NCI-H2227 (cell line): Measurements from ENCODE around the gene ORAI2.

ENCODE experiments used
- DNase-seq: peaks from one replicate; lab custom pipeline; 2025; ENCODE audit not compliant: unreplicated experiment; lab: John Stamatoyannopoulos, UW

Gene ORAI2

DNA sequence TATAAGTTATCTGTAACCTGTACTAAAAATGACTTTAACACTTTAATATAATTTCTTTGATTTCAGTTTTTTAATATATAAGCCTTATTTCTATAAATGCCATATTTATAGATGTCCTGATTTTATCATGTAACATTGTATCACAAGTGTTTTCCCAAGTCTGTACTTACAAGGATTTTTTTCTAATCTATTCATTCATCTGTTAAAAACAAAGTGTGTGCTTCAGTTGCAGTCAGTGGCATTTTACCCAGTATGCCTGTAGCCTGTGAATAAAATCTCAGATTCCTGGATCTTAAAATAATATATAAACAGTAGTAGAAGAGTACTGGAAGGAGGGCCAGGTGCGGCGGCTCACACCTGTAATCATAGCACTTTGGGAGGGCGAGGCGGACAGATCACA, 19.8 kb upstream of the ORAI2 start:
- no peak for DNase-seq

DNA sequence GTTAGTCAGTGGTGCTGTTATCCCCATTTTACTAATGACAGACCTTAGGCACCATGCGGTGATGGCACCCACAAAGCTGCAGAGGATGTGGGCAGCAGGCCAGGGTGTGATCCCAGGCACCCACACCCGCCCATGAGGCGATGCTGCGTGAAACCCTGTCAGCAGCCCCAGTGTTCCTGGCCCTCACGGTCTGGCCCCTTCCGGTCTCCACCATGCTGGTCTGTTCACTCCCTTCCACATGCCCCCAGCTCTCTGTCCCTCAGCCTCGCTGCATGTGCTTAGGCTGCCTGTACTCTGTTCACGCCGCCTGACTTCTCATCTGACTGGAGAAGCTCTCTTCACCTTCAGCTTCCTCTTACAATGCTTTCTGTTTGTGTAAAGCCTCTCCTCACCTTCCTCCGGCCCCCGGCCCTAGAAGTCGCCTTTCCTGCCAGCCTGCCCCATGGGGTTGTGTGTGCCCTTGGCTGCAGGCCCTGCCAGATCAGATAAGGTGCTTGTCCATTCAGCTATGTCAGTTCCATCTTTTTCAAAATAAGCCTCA, 17.6 kb upstream of the ORAI2 start:
- no peak for DNase-seq

DNA sequence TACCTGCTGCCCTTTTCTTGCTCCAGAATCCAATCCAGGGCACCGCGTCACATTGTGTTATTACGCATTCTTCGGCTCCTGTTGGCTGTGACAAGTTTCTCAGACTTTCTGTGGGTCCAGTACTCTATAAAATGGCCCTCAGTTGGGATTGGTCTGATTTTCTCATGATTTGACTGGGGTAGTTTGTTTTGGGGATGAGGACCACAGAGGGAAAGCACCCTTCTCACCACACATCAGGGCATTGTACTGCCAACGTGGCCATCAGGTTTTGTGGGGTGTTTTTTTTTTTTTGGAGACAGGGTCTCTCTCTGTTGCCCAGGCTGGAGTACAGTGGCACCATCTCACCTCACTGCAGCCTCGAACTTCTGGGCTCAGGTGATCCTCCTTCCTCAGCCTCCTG, 17.0 kb upstream of the ORAI2 start:
- no peak for DNase-seq

DNA sequence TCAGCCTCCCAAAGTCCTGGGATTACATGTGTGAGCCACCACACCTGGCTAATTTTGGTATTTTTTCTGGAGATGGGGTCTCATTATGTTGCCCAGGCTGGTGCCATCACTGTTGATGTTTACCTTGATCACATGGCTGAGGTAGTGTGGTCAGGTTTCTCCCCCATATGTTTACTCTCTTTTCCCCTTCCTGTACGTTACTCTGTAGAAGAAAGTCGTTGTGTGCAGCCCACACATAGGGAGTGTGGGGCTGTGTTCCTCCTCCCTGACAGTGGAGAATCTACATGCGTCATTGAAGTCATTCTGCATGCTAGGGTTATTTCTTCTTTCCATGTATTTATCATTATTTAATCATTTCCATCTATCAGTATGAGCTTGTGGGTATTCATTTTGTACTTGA, 16.3 kb upstream of the ORAI2 start:
- no peak for DNase-seq

DNA sequence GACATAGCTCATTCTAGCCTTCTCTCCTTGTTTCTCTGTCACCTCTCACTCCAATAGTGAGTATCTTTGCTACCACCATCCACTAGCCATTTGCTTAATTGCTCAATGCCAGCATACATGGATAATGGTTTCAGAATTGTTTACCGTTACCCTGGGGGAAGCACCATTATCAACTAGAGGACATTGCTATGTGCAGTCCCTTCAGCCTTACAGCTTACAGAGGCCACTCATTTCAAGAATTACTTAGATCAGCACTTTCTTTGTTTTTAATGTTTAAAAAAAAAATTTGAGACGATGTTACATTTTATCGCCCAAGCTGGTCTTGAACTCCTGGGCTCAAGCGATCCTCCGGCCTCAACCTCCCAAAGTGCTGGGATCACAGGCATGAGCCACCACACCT, 14.8 kb upstream of the ORAI2 start:
- no peak for DNase-seq

DNA sequence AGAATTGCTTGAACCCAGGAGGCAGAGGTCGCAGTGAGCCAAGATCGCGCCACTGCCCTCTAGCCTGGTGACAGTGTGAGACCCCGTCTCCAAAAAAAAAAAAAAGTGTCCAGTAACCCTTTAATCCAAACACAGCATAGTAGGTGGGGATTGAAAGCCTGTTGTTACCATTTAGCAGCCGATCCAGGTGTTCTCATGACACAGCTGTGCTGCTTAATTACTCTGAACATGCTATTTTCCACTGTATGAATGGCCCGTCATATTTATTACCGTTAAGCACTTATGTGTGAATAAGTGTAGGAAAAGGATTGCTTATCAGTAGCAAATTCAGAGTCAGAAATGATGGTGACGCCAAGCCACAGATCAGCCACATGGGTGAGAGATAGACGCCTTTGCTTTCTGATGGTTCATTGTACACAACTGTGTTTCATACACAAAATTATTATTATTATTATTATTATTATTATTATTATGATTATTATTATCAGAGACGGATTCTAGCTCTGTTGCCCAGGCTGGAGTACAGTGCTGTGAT, 11.6 kb upstream of the ORAI2 start:
- DNase-seq = no peak

DNA sequence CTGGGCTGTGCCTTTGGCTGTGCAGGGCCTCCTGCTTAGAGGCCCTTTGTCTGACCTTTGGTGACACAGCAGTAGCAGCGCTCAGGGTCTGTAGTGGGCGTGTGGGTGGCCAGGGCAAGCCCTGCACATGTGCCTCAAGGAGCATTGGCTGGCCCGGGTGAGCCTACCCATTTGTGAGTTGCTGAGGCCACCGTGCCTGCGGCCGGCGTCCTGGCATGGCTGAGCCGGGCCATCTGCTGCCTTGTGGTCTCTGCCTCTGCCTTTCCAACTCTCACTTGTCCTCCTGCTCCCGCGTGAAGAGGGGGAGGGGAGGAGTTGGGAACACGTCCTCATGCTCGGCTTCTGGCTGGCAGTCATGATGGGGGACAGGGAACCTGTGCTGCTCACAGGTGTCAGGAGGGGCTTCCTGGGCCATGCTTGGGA, 9.2 kb upstream of the ORAI2 start:
- no peak for DNase-seq

DNA sequence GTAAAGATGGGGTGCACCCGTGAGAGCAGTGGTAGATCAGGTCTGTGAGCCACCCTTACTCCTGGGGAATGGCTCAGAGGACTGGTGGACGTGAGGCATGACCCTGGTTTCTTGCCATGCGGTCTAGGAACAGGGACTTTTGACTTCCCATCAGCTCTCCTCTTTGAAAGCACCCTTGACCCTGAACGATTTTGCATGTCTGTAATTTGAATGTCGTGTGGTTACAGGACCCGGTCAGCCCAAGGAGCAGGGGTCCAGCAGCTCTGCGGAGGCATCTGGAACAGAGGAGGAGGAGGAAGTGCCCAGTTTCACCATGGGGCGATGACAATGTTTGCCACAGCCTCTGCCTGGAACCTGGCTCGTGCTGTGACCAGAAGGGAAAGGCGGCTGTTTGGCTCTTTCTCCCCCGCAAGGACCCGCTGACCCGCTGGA, 8.6 kb upstream of the ORAI2 start:
- DNase-seq = no peak

DNA sequence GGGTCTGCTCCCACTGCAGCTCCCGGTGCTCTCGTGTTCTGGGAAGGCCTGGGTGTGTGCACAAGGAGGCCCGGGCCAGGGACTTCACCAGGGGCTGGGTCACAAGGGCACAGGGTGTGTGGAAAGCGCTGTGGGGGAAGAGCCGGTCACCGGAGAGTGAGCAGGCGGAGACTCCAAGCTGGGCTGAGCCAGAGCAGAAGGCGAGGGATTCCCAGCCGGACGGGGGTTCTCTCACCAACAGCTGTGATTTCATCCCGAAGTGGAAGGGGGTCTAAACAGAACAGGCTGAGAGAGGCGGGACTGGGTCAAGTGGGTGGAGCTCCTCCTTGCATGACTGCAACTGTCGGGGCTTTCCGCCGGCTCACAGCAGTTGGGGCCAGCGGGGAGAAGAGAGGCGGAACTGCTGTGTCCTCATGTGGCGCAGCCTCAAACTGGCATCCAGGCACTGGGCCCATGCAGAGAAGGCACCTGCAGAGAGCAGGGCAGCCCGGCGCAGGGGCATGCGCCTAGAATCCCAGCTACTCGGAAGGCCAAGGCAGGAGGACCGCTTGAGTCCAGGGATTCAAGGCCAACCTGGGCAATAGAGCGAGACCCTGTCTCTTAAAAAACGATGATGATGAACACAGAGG, 7.6 kb upstream of the ORAI2 start:
- no peak for DNase-seq

DNA sequence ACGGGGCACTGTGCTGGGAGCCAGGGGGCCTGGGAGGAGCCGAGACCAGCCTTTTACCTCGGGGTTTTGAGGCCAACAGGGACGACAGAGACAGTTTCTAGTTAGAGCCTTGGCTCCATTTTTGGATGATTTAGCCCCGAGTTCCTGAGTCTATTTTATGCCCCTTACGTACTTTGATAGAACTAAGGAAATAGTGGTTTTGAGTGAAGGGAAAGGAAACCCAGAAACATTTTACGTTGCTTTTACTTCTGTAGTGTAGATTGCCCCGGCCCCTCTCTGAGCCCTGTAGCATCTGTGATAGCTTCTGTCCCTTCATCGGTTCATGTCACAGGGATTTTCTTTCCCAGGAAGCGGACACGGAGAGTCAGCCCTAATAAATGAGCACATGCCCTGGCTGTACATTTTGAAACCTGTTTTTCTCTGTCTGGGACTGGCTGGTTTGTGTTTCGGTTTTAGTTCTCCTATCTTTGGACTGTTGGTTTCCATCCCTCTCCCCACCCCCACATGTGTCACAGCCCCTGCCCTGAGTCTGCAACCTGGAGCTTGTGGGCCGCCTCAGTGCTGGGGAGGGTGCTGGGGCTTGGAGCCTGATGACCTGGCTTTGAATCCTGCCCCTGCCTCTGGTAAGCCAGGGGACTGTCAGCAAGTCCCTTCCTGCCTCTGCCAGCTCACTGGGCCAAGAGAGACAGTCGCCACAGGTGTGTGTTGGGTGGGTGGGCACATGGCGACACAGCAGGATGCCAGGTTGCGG, 6.9 kb upstream of the ORAI2 start:
- no peak for DNase-seq

DNA sequence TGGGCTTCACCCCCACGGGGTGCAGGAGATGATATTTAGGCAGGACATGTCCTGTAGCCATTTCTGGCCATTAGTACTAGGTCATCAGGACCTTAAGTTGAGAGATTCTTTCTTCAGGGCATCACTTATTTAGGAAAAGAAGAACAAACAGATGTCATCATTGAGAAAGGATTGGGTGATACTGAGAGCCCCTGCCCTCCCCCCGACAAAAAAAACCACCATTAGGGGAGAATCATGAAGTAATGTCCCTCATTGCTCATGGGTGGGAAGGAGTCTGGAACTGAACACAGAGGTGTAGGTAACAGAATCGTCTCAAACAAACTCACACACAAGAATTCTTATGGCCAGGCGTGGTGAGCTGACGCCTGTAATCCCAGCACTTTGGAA, 6.4 kb upstream of the ORAI2 start:
- DNase-seq = no peak

DNA sequence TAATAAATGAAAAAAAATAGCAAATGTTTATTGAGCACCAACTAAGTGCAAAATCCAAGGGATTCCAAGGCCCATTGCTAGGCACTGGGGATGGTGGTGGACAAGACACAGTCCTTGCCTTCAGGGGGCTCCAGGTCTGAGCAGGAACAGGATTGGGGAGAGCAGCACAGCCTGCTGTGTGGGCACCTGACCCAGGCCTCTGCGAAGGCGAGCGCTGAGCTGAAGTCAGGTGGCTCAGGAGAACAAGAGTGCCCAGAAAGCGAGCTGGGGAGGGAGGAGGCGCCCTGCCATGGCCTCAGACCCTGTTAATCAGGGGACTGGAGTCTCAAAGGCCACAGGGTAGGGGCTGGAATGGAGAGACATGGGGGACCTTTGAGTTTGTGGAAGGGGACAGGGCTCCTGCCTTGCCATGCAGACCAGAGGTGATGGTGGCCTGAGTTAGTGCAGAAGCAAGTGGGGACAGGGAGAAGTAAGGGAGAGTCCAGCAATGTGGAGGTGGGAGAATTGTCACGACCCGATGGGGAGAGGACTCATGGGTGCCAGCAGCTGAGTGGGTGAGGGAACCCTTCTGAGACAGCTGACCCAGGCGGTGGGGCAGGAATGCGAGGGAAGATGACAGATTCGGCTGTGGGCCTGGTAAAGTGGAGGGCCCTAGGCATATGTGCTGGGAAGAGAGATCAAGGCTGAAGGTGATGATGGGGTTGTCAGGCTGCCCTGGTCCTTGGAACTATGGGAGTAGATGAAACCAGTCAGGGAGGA, 4.1 kb upstream of the ORAI2 start:
- no peak for DNase-seq

DNA sequence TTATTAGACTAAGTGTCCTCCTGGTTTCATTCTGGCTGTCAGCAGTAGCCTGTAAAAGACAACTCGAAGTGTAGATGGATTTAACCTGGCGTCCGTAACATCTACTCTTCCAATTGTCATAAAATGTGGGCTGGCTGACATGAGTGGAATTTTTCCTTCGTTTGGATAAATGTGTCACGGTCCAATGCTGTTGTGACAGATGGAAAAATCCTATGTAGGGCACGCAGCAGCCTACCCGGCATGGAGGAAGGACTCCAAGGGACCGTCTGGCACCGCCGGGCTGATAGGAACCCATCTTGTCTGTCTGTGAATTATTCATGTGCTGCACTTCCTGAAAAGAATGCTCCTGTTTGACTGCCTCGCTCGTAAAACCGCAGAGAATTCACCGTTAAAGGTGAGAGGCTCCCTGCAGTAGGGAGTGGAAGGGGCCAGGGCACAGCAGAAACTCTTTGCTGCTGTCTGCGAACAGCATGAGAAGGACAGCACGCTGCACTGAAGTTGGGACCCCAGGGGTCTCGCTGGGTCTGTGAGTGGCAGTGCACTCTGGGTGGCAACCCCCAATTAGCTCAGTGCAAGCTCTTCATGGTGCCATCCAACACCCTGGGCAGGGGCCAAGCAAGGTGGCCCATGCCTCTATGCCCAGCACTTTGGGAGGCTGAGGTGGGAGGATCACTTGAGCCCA, 1.6 kb upstream of the ORAI2 start:
- DNase-seq = no peak

DNA sequence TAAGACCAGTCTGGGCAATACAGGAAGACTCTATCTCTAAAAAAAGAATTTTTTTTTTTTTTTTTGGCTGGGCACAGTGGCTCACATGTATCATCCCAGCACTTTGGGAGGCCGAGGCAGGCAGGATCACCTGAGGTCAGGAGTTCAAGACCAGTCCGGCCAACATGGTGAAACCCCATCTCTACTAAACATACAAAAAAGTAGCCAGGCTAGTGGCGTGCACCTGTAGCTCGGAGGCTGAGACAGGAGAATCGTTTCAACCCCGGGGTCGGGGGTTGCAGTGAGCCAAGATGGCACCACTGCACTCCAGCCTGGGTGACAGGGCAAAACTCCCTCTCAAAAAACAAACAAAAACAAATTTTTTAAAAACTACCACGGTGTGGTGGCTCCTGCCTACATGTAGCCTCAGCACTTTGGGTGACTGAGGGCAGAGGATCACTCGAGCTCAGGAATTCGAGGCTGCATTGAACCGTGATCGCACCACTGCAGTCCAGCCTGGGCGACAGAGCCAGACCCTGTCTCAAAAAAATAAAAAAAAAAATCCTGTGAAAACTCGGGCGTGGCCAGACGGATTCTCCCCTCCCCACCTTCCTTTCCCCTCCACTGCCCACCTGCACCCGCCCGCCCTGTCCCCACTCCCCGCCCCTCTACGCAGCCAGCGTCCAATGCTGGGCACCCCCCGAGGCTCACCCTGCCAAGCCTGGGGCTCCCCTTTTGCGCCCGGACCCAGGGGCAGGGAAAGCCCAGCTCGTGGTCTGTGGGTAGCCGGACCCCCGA, 745 bp upstream of the ORAI2 start:
- DNase-seq = peak; percentile 74

DNA sequence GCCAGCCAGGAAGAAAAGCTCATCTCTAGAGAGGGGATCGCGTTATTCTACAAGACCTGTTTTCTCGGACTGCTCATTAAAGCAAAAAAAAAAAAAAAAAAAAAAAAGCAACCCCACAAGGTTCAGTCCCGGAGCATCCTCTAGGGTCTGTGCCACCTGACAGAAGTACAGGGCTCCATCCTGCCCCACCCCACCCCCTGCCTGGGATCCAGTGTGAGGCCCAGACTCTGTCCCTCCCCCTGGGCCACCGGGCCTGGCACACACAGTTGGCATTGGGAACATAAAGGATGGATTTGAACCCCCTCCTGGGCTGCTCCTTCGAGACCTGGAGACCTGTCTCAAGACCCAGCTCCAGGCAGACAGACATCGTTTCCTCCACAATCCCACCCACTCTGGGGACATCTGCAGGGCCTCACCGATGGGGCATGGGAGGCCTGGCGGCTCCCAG, 688 bp downstream of the ORAI2 start:
- peak; percentile 69 for DNase-seq

DNA sequence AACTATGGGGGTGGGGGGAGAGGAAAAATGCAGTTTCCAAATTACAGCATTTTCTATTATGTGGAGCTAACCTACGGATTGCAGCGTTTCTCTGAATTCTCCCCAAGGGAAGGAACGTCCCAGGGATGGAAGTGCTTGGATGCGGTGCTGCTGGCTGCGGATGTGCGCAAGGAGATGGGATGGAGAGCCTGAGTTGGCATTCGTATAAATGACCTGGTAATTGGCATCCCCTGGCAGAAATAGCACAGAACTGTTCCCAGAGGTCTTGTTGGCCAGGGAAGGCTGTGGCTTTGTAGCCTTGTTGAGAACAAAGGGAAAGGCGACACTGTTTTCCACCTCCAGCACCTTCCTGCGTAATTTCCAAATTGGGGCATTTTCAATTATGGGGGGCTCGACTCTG, 2.7 kb downstream of the ORAI2 start:
- no peak for DNase-seq

DNA sequence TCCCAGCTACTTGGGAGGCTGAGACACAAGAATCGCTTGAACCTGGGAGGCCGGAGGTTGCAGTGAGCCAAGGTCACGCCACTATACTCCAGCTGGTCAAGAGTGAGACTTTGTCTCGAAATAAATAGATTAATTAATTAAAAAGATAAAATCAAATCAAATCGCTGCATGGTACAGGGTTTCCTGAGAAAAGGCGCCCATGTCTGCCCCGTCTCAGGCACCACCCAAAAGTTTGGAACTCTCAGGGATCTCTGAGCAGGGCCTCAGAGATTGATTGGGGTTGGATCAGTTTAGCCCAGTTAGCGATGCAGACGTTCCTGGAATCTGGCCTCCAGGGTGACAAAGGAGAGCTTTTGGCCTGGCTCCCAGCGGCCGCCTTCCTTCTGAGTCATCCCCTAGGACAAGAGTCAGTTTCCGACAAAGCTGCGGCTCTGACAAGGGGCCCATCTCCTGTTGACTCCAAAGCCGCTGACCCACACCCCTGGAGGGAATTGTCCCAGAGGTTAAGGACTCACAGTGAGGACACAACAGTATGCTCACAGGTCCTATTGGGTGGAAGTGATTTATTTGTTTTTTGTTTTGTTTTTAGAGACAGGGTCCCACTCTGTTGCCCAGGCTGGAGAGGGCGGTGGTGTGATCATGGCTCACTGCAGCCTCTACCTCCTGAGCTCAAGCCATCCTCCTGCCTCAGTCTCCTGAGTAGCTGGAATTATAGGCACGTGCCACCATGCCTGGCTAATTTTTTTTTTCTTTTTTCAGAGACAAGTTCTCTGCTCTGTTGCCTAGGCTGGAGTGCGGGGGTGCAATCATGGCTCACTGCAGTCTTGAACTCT, 6.8 kb downstream of the ORAI2 start:
- no peak for DNase-seq

DNA sequence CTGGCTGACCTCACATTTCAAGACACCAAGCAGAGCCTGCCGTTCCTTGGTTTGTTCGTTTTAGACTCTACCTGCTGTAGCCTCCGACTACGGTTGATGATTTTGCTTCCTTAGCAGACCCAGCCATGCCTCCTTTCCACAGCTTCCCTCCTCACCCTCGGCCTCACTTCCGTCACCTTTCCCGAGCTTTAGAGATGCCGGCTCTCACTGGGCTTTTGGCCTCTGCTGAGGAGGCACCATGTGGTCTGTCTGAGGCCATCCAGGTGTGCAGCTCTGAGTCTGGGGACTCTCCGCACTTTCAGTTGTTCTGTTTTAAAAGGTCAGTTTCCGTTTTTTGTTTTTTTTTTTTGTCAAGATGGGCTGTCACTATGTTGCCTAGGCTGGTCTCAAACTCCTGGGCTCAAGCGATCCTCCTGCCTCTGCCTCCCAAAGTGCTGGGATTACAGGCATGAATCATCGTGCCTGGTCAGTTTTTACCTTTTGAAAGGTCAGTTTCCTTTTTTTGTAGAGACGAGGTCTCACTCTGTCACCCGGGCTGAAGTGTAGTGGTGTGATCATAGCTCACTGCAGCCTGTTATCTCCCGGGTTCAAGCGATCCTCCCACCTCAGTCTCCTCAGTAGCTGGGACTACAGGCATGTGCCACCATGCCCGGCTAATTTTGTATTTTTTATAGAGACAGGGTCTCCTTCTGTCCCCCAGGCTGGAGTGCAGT, 11.7 kb downstream of the ORAI2 start:
- DNase-seq = no peak

DNA sequence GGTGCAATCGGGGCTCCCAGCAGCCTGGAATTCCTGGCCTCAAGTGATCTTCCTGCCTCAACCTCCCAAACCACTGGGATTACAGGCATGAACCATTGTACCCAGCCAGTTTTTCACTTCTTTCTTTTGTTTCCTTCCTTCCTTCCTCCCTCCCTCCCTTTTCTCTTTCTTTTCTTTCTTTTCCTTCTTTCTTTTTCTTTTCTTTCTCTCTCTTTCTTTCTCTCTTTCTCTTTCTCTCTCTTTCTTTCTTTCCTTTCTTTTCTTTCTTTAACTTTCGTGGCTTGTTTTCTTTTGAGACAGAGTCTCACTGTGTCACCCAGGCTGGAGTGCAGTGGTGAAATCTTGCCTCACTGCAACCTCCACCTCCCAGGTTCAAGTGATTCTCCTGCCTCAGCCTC, 12.3 kb downstream of the ORAI2 start:
- DNase-seq = no peak
